CD1c-positive myeloid dendritic cell (primary cell): ENCODE measurements around the gene ARHGAP26.

Experiments used
- DNase-seq: peaks from one replicate; pipeline ENCODE4 v3.0.0-alpha.2; 2016; ENCODE audit errors: extremely low spot score

The ARHGAP26 gene

DNA sequence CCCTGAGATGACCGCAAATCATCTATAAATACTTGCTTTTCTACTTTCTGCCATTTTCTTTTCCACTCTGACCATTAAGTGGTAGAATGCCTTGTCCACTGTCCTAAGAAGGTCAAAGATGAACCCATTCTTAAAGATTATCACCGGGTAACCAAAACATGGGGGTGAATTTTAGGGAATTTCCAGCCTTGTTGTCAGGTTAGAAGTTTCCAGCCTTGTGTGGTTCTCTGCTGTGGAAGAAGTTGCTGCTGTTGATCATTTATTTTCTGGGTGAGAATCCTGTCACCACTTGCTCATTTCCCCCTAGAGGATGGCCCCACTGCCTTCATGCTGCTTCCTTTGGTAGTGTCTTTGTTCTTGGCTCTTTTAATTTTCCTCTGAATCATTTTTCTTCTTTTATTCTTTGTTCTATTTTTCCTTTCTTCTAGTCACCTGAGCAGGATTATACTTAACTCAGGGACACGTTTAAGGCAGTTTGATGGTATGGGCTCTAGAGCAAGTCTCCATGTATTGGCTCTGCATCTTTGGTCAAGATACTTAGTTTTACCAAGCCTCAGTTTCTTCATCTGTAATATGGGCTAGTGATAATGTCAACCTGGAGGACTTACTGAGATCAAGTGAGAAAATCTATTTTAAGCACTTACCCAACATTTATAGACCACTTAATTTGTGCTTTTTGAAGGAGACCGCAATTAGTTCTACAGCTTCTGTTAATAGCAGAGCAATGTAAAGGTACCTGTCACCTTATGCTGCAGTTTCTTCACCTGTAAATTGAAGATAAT lies 266.2 kb downstream of the ARHGAP26 start:
- DNase-seq: no peak

DNA sequence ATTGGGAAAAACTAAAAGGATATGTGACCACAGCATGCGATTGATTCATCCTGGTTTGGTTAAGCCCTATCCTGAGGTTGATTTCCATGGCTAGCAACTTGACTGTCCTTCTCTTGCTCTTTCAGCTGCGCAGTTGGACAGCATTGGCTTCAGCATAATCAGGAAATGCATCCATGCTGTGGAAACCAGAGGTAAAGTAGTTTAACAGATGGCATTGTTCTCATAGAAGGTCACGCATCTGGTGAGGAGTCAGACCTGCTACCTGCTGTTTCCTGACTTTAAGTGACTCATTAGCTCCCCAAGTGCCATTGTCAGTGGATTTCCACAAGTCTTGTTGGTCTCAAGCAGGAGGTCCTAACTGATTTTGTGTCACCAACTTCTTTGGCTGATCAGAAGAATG lies 266.9 kb downstream of the ARHGAP26 start:
- DNase-seq: no peak

DNA sequence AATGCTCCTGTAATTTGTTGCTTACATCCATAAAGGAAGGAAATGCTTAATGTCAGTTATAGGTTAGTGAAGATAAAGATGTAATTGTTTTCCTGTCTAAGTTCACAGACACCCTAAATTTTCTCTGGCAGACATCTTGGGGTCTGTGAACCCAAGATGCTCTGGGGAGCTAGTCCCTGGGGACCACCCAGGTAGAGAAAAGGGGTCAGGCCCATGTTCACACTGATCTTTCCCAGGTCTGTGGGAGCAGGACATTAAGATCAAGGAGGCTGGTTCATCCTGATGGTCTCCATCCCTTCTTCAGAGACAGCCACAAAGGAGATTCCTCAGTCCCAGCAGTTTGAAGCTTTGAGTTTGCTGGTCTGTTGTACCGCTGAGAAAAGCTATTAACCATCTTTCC lies 267.5 kb downstream of the ARHGAP26 start:
- no peak for DNase-seq

DNA sequence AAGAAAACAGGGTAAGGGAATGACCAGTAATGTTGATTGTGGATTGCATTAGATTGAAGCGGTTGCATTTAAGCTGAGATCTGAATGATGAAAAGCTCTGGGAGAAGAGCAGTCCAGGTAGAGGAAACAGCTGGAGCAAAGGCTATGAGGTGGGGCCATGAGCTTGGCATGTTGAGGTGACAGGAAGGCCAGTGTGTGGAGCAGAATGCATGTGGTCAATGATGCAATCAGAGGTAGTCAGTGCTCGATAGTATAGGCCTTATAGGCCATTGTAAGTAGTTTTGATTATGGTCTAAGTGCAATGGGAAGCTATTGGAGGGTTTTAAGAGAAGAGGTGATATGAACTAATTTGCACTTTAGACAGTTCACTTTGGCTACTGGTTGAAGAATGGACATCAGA lies 270.4 kb downstream of the ARHGAP26 start:
- DNase-seq: no peak

DNA sequence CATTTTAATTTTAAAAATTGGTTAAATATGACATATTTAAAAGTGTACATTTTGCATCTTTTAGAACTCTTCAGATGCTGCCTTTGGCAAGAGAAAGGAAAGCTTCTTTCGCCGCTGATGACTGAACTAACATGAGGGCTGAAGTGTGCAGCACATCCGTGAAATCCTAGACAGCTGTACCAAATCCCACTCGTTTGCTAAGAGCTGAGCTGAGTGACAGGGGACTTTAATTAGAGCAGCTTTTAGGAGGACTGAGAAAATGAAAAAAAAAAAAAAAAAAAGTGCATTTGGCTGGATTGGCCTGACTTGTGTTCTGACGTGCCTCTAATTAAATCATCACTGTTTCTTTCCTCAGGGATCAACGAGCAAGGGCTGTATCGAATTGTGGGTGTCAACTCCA lies 271.3 kb downstream of the ARHGAP26 start:
- DNase-seq: no peak

DNA sequence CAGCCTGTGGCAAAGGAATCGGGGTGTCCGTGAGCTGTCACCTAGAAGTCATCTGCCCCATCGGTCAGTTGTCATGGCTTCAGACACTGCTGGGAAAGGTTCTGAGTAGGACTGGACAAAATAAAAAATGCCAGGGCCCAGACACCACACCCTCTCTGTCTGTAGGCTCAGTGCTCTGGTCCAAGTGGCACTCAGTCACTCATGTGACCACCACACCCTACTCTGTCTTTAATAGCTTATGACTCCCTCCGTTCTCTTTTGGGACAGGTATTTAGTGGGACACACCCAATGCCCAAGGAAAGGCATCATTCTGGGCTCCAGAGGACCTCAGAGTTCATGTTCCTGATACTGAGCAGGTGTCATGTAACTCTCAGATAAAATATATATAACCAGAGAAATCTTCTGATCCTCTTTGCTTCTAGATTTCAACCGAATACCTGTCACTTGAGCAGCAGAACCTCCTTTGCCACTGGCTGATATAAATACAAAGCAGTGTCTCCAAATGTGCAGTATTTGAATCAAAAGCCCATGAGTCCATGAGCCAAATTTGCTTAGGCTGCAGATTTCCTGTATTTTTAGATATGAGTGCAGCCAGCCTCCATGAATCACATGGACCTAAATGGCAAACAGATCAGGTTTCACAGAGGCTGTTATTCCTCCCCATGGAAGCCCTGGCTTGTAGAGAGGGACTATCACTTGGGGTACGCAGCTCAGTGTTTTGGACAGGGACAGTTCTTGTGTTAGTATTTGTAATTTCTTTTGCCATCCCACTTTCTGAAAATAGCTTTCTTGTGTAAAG lies 272.0 kb downstream of the ARHGAP26 start:
- DNase-seq: no peak

DNA sequence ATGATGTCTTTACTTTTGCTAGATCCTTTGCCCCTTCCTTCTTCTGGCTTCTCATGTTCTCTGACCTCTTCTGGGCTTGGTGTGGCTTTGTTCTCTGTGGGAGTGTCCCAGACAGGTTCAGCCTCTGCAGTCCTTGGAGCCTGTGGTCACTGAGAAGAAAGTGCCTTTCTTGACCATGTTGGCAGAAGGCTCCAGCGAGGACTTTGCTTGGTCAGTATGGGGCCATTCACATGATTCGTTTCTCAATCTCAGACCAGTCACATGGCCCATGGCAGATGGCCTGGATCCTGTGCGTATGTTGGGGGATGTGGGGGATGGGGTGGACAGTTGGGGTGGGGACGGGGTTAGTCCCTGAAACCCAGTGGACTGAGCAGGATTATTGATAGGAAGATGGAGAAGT lies 274.1 kb downstream of the ARHGAP26 start:
- no peak for DNase-seq

DNA sequence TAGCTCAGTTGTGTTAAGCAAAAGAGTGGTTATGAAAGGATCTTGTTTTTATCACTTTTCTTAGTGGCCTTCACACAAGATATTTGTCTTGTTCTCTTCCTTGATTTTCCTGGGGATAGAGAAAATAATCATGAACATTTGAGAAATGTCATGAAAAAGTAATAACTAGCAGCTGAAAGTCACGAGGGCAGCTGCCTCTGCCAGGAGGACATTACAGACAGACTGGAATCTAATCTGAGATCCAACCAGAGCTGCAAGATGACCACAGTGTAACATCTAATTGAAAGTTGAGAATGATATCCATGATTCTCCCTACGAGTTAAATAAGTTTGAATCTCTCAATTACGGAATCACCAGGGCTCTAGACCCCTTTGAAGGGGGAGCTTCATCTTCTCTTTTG lies 274.9 kb downstream of the ARHGAP26 start:
- DNase-seq: no peak

DNA sequence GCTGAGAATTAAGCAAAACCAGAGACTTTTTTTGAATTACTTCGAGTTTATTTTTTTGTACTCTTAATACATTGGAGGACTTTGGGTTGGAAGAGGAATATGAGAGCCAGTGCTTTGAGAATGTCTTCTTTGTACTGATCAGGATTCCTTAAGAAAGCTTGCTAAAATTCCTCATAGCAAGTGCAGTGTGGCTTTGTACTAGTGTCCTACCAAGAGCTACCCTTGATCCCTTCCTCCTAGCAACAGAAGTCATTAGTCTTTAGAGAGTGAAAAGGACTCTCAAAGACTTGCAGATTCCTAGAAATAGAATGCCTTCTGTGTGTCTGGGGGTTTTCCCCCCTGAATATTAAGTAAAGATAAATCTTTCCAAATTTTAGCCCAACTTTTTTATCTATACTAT lies 276.1 kb downstream of the ARHGAP26 start:
- no peak for DNase-seq

DNA sequence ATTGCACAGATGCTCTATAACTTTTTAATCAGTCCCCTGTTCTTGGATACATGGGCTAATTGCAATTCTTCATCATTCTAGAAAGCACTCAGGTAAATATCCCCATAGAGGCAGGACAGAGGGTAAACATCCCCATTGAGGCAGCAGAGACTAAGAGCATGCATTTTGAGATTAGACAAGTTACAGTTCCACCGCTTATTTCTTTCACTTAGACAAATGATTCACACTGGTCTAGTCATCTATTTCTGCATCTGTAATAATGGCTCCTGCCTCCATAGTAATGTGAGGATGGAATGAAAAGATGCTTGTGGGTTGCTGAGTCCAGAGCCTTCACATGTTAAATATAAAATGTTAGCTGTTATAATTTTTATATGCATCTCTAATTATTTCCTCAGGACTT lies 276.9 kb downstream of the ARHGAP26 start:
- DNase-seq: no peak

DNA sequence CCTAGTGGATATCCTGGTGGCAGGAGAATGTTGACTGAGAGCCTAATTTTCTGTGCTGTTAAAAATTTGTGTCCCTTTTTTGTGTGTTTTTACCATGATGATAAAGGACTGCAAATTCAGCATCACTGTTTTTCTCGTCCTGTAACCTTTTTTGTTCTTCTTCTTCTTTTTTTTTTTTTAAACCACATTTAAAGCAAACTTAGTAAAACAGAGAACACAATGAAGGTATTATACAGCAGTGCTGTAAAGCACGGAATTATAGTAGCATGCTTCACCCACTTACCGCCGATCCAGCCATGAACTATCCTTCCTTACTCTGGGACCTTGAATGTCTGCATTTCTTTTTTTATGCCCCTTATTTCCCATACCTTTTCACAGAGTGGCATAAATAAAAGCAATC lies 280.0 kb downstream of the ARHGAP26 start:
- DNase-seq: no peak

DNA sequence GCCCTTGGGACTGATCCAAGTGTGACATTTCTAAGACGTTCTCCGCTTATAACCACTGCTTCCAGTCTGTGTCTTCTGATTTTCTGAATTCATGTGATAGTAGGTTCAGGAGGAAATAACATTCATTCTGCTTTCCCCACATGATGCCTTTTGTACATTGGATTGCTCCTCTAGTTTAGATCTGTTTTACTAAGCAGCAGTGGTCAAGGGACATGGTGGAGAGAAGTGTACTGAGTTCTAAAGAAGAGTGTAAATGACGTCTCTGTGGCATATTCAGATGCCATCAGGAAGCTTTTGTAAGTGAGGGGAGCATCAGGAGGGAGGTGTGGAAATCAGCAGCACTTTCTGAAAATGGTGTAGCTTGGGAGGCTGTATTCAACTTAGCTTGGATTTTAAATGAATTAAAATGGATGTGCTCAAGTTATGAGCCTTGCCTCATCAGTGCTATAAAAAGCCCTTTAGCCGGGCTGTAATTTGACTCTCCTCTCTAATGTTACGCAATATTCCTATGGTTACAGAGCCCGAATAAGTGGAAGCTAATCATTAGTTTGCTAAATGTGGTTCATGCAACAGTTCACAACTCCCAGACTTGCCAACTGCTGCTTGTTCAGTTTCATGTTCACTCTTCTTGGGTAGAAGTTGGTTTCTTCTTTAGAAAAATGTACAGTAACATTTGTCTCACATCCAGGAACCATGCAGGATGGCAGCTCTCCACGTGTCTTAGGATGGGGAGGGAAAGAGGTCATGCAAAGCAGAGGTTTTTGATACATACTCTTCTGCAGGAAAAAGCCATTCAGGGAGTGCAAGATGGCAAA lies 281.3 kb downstream of the ARHGAP26 start:
- DNase-seq: peak; percentile 70

DNA sequence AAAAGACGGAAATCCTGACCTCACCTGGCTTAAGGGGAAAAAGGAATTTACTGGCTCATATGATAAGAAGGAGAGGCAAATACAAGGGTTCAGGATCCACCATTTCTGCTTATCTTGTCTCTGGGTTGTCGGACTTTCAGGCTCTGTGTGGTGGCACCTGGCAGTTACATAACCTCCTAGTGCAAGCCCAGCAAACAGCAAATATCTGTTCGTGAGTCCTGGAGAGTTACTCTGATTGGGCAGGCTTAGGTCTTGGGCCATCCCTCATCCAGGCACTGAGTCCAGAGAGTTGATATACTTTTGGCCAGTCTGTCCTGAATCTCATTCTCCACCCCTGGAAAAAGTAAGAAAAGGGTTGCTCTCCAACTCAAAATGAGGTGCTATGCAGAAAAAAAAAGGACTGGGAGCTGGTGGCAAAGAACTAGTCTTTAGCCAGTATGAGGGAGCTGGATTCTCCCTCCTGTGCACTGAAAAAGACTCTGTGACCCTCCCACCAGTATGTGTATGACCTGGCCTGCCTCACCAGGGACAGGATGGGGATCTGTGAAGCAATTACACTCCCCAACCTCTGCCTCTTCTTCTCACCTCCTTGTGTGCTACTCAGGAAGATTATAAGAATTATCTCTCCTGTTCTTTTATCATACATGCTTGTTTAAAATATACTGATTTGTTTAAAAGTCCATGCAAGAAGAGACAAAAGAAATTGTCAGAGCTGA lies 282.9 kb downstream of the ARHGAP26 start:
- no peak for DNase-seq

DNA sequence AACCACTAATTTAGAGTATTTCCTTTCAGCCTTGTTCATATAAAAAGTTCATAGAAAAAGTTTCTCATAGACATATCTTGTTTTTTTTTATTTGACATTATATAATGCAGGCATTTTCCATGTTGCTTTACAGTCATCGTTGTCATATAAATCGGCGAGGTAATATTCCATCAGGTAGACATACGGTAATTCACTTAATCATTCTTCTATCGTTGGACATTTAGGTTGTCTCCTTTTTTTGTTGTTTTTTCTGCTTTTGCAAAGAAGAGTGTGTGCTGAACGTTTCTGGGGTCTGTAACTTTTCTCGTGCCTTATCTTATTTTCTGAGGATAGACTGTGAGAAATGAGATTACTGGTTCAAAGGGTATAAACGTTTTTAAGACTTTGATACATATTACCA lies 283.6 kb downstream of the ARHGAP26 start:
- no peak for DNase-seq

DNA sequence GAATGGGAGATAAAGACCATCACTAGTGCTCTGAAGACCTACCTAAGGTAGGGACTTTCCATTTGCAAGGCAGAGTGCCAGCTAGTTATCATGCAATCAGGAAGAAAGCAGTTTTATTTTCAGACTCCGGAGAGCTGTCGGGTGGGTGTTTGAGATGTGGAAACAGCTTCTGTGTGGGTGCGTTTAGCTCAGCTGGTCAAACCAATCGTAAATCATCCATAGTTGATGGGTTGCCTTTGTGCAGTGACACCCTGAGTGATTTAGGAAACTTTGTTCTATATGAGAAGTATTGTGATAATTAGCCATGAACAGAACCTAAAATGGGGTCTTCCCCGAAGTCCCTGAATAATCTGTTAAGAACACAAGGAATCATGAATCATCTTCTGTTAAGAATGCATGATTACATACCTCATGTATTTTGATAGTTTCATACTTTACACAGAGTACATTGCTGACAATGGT lies 284.3 kb downstream of the ARHGAP26 start:
- DNase-seq: peak; percentile 83

DNA sequence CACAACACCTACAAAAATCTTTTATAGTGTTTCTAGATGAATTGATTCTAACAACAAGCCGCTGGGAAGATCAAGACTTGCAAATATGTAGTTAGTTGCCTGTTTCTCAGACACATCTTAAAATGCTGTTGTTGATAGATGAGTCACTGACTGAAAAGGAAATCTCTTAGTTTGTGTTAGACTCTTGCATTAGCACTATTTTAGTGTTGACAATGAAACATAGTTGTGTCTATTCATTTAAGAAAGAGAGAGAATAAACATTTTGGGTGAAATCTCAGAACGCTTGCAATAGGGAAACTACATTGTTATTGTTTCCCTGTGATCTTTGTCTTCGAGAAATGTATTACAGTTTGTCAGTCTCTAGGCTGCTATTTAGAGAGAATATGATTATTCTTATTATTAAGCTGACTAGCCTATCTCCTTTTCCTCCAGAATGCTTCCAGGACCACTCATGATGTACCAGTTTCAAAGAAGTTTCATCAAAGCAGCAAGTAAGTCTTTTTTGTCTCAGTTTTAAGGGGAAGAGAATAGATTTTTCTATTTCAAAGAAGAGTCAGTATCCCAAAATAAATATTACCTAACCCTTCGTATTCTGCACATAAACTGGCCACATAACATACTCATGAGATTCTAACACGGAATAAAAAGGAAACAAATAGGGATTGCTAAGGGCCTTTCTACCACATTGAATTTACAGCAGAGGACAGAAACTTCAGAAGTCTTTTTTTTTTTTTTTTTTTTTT lies 285.6 kb downstream of the ARHGAP26 start:
- DNase-seq: no peak

DNA sequence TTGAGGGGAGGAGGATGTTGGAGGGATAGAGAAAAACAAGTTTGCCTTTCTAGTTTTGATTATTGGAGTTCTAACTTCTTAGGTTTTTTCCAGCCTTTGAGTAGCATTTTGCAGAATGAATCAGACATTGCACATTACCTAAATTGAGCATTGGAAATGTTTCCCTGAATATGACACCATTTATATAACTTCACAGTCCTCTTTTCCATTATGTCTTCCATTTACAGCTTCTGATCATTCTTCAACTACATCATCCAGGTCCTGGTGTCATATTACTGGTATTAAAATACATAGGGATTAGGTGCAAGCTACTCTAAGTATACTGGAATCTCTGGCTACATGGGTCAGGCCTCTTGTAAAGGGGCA lies 286.1 kb downstream of the ARHGAP26 start:
- DNase-seq: no peak

DNA sequence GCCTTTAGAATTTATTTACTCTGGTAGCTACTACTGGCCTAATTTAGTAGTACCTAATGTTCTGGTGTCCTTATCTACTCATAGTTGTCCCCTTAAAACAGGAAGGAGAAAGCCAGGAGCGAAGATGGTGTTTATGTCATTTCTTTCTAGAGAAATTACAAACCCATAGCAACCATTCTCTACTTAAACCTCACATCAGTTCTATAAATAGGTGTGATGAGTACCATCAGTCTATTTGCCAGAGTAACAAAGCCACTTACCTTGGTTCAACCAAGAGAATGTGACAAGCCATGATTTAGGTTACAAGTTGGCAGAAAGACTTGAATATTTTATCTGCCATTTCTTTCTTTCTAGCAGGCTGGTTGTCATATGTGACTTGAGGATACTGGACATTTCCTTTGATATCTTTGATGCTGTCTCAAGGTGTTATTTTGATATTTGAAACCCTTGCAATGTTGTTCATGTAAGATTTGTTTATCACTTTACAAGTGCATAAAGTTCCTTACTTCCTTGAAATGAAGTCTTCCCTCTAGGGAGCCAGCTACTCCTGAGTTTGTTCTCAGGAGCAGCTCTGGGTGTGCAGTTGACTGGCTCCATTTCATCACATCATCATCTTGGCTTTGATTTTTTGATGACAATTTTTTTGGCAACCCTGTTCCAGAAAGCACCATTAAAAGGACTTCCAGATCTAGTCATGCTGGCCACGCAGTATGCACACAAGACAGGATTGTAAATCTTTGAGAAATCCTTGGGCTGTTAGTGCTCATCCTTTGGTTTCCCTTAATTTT lies 286.8 kb downstream of the ARHGAP26 start:
- peak; percentile 57 for DNase-seq

DNA sequence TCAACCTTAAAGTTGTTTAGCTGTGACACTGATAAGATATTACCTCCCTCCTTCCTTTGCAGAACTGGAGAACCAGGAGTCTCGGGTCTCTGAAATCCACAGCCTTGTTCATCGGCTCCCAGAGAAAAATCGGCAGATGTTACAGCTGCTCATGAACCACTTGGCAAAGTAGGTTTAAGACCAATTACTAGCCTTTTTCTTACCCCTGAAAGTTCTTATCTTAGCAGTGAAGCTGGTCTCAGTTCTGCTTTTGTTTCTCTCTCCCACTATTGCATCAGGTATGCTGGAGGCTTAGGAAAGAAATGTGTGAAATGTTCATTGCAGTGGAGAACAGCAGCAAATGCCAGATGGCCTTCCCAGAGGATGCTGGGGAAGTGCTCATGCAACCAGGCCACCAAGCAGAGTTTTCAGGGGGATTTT lies 287.4 kb downstream of the ARHGAP26 start:
- DNase-seq: peak; percentile 62

DNA sequence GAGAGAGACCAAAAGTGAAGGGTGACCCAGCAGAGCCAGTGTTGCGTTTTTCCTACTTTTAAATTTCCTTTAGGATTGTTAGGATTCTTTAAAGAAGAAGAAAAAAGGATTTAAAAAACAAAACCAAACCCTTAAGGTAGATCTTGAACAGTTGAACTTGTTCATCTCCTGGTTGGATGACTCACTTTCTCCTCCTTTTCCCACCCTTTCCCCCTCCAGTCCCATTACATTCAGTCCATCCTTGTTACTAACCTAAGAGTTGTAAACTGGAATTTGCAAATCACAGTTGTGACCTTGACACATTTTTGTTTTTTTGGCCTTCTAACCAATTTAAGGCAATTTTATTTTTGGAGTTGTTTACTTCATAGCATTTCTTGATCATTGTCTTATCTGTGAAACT lies 289.2 kb downstream of the ARHGAP26 start:
- no peak for DNase-seq
